Neuronal stem cell (in vitro differentiated cells): ENCODE data around the gene RARA.
A peak's percentile ranks its signal among the peaks of the same experiment; 100 is the strongest.

Experiments
- DNase-seq: peaks from one replicate; pipeline ENCODE4 v3.0.0-alpha.2; 2013; ENCODE audit warnings: low spot score
- H2AFZ ChIP-seq: one replicate; pipeline ENCODE4 v1.6.1; 2013; ENCODE audit warnings: mild to moderate bottlenecking, low read length, inconsistent platforms
- H2AK5ac ChIP-seq: 2 replicates; pipeline ENCODE4 v1.6.1; 2013; ENCODE audit warnings: low read depth, mild to moderate bottlenecking, inconsistent platforms, low read length, moderate library complexity, mixed read lengths
- H2BK120ac ChIP-seq: 2 replicates; pipeline ENCODE4 v1.6.1; 2013; ENCODE audit warnings: low read depth, mild to moderate bottlenecking, inconsistent platforms, low read length, moderate library complexity, mixed read lengths
- H2BK12ac ChIP-seq: one replicate; pipeline ENCODE4 v1.6.1; 2013; ENCODE audit warnings: low read length, inconsistent platforms
- H2BK15ac ChIP-seq: 2 replicates; pipeline ENCODE4 v1.6.1; 2013; ENCODE audit warnings: mild to moderate bottlenecking, low read length, inconsistent platforms, mixed read lengths
- H2BK5ac ChIP-seq: one replicate; pipeline ENCODE4 v1.6.1; 2013; ENCODE audit warnings: inconsistent platforms, mild to moderate bottlenecking, low read length, moderate library complexity
- H3K14ac ChIP-seq: one replicate; pipeline ENCODE4 v1.6.1; 2013; ENCODE audit warnings: low read length, inconsistent platforms
- H3K18ac ChIP-seq: 2 replicates; pipeline ENCODE4 v1.6.1; 2013; ENCODE audit warnings: low read length, inconsistent platforms
- H3K23ac ChIP-seq: 2 replicates; pipeline ENCODE4 v1.6.1; 2013; ENCODE audit warnings: low read depth, mild to moderate bottlenecking, mixed read lengths, low read length, inconsistent platforms; ENCODE audit not compliant: poor library complexity
- H3K27ac ChIP-seq: replicated peaks from 3 replicates; pipeline ENCODE4 v1.5.1; 2013; ENCODE audit warnings: low read length, inconsistent platforms
- H3K27me3 ChIP-seq, 3 experiments: 2 replicates each; pipeline ENCODE4 v1.6.1; 2013; ENCODE audit warnings: low read length in 3 of 3, mild to moderate bottlenecking in 2 of 3, inconsistent platforms in 1 of 3, low read depth in 1 of 3, mixed read lengths in 1 of 3, moderate library complexity in 1 of 3; ENCODE audit not compliant: control insufficient read depth in 3 of 3, insufficient read depth in 3 of 3
- H3K36me3 ChIP-seq, 2 donors: replicated peaks in 1 of 2; 2 replicates each; pipeline ENCODE4 v1.6.1; 2013; ENCODE audit warnings: low read length in 2 of 2; ENCODE audit not compliant: control insufficient read depth in 2 of 2, insufficient read depth in 2 of 2
- H3K4ac ChIP-seq: 2 replicates; pipeline ENCODE4 v1.6.1; 2013; ENCODE audit warnings: inconsistent platforms, mild to moderate bottlenecking, low read length, moderate library complexity
- H3K4me1 ChIP-seq, 2 donors: 1 replicate in 1 of 2; 2 replicates in 1 of 2; pipeline ENCODE4 v1.6.1; 2013; ENCODE audit warnings: low read length in 2 of 2, low read depth in 1 of 2; ENCODE audit not compliant: control insufficient read depth in 2 of 2, insufficient read depth in 1 of 2
- H3K4me2 ChIP-seq: one replicate; pipeline ENCODE4 v1.6.1; 2013; ENCODE audit warnings: mild to moderate bottlenecking, low read length, inconsistent platforms; ENCODE audit not compliant: insufficient read depth, poor library complexity, severe bottlenecking
- H3K4me3 ChIP-seq, 2 donors: 2 replicates each; pipeline ENCODE4 v1.5.1; 2013; ENCODE audit warnings: low read length in 2 of 2, mild to moderate bottlenecking in 2 of 2, inconsistent platforms in 1 of 2, moderate library complexity in 1 of 2
- H3K79me1 ChIP-seq: one replicate; pipeline ENCODE4 v1.6.1; 2013; ENCODE audit warnings: low read depth, mild to moderate bottlenecking, inconsistent platforms, low read length, moderate library complexity
- H3K9ac ChIP-seq: one replicate; pipeline ENCODE4 v1.6.1; 2013; ENCODE audit warnings: mild to moderate bottlenecking, low read depth, low read length, inconsistent platforms; ENCODE audit not compliant: poor library complexity
- H3K9me3 ChIP-seq, 2 donors: replicated peaks in 1 of 2; 2 replicates each; pipeline versions ENCODE3 to v1.6.1; 2013; ENCODE audit warnings: low read length in 2 of 2, mild to moderate bottlenecking in 2 of 2, inconsistent platforms in 1 of 2, low read depth in 1 of 2, mixed read lengths in 1 of 2, moderate library complexity in 1 of 2; ENCODE audit not compliant: control insufficient read depth in 2 of 2, insufficient read depth in 1 of 2
- H4K8ac ChIP-seq: one replicate; pipeline ENCODE4 v1.6.1; 2013; ENCODE audit warnings: low read depth, mild to moderate bottlenecking, inconsistent platforms, low read length, moderate library complexity
- H4K91ac ChIP-seq: one replicate; pipeline ENCODE4 v1.6.1; 2013; ENCODE audit warnings: low read length, low read depth, mild to moderate bottlenecking, inconsistent platforms; ENCODE audit not compliant: poor library complexity
- WGBS, 2 donors: extraction: QIAGEN DNeasy Blood & Tissue Kit; methylation state at CpG; one replicate each; pipeline ENCODE4 v1.1.7; 2013; ENCODE audit warnings: missing lambda C conversion rate in 2 of 2, mixed read lengths in 1 of 2; ENCODE audit not compliant: insufficient read length in 2 of 2, insufficient replicate concordance in 1 of 2; ENCODE audit errors: extremely low coverage in 2 of 2; 5-methylcytosine and 5-hydroxymethylcytosine counted together

RARA gene

GRCh38 chr17:40350689-40351358 is 41.8 kb downstream of the RARA start:
- no peak overlapping the region for H2BK12ac ChIP-seq
- no peak overlapping the region for H4K8ac ChIP-seq
- peaks cover 3% of the 10 kb centered on the region for H3K79me1 ChIP-seq
- H3K9me3 ChIP-seq, result no peaks in the 10 kb centered on the region
- peak overlapping the region; percentile 98 for H3K18ac ChIP-seq
- H3K27me3 ChIP-seq, result peaks cover 0 to 3% (median 0%) of the 10 kb centered on the region in 3 experiments
- H4K91ac ChIP-seq, result no peak overlapping the region
- H3K23ac ChIP-seq, result peak overlapping the region; percentile 83
- H3K4ac ChIP-seq, result no peak overlapping the region
- H3K4me2 ChIP-seq, result peak overlapping the region; percentile 60
- peak overlapping the region; percentile 93 for H2AK5ac ChIP-seq
- H2BK15ac ChIP-seq, result peak overlapping the region; percentile 95
- no peak overlapping the region for H3K4me3 ChIP-seq
- no peak overlapping the region for H3K14ac ChIP-seq
- H3K9ac ChIP-seq, result peak overlapping the region; percentile 73
- H3K36me3 ChIP-seq, result peaks cover 11 to 42% of the 10 kb centered on the region in 2 donors
- no CpG with 5 or more reads among the region's 17 CpGs for WGBS, 2 donors
- H2BK120ac ChIP-seq, result peak overlapping the region; percentile 75
- H2AFZ ChIP-seq, result peak overlapping the region; percentile 2
- H3K27ac ChIP-seq, result peak overlapping the region; percentile 63
- H2BK5ac ChIP-seq, result peak overlapping the region; percentile 88
- no peak for DNase-seq
- H3K4me1 ChIP-seq, result peaks cover 56 to 58% of the 10 kb centered on the region in 2 donors

DNA sequence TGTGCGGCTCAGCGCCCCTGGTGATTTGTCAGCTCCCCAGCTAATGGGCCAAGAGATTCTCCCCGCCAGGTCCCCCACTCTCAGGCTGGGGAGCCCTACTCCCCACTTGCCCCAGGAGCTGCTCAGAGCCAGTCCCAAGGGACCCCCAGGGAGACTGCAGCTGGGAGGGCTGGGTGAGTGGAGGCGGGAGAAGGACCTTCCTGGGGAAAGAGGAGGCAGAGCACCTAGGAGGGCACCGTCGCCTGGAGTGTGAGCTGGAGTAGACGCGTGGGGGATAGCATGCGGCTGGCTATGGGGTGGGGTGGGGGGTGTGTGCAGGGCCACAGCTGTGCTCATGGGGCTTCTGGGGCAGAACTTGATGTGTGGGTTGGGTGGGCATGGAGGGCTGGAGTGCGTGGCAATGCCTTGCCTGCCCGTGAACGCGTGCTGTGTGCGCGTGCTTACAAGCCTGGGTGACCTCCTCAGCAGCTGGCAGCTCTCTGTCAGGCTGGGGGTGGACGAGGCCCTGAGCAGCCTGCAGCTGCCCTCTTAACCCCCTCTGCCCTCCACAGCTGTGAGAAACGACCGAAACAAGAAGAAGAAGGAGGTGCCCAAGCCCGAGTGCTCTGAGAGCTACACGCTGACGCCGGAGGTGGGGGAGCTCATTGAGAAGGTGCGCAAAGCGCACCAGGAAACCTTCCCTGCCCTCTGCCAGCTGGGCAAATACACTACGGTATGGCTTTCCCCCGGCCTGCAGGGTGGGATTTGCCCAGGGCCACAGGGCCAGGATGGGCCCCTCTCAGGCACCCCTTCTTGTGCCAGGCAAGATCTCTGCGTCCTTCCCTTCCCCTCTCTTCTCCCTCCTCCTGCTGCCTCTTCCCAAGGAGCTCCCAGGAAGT is 42.6 kb downstream of the RARA start:
- peak overlapping the region; percentile 93 for H2AK5ac ChIP-seq
- no peak for DNase-seq
- peak overlapping the region; percentile 98 for H3K18ac ChIP-seq
- H3K9ac ChIP-seq, result no peak overlapping the region
- no CpG with 5 or more reads among the region's 27 CpGs for WGBS, 2 donors
- no peak overlapping the region for H3K4ac ChIP-seq
- peak overlapping the region; percentile 63 for H3K27ac ChIP-seq
- H3K27me3 ChIP-seq, result peaks cover 0 to 3% (median 0%) of the 10 kb centered on the region in 3 experiments
- H3K36me3 ChIP-seq, result peaks cover 11 to 42% of the 10 kb centered on the region in 2 donors
- H3K4me3 ChIP-seq, result no peak overlapping the region
- peak overlapping the region; percentile 83 for H3K23ac ChIP-seq
- peaks cover 3% of the 10 kb centered on the region for H3K79me1 ChIP-seq
- peak overlapping the region; percentile 75 for H2BK120ac ChIP-seq
- peak overlapping the region; percentile 88 for H2BK5ac ChIP-seq
- H3K9me3 ChIP-seq, result no peaks in the 10 kb centered on the region
- H2BK12ac ChIP-seq, result peak overlapping the region; percentile 95
- H2AFZ ChIP-seq, result no peak overlapping the region
- peaks cover 49 to 55% of the 10 kb centered on the region in 2 donors for H3K4me1 ChIP-seq
- H4K8ac ChIP-seq, result no peak overlapping the region
- H3K14ac ChIP-seq, result peak overlapping the region; percentile 5
- peak overlapping the region; percentile 95 for H2BK15ac ChIP-seq
- peak overlapping the region; percentile 14 for H4K91ac ChIP-seq
- H3K4me2 ChIP-seq, result peak overlapping the region; percentile 21

GRCh38 chr17:40352237-40352778 is 43.3 kb downstream of the RARA start:
- Histone ChIP-seq H3K18ac (no peak overlapping the region), H4K91ac (no peak overlapping the region), H3K36me3 (peaks cover 11 to 42% of the 10 kb centered on the region in 2 donors), H3K4me3 (no peak overlapping the region), H2BK15ac (no peak overlapping the region), H3K79me1 (peaks cover 3% of the 10 kb centered on the region), H3K14ac (no peak overlapping the region), H3K27me3 (no peaks in the 10 kb centered on the region), H4K8ac (no peak overlapping the region), H2BK5ac (peak overlapping the region; percentile 83), H2BK12ac (no peak overlapping the region), H3K4me2 (no peak overlapping the region), H2AFZ (no peak overlapping the region), H2BK120ac (no peak overlapping the region), H3K4ac (no peak overlapping the region), H3K27ac (no peak overlapping the region), H2AK5ac (peak overlapping the region; percentile 93), H3K23ac (peak overlapping the region; percentile 3), H3K9ac (no peak overlapping the region), H3K9me3 (no peaks in the 10 kb centered on the region), H3K4me1 (peaks cover 42 to 48% of the 10 kb centered on the region in 2 donors)
- DNase-seq, result no peak
- WGBS, 2 donors, result no CpG with 5 or more reads among the region's 7 CpGs
